Suprapubic skin (tissue), 4 donors: ENCODE measurements around the gene SGCE. TPM values are rescaled to one million over a fixed set of nuclear protein-coding genes. Genes with fewer than 3 reads are reported as not detected.

Source experiments
- DNase-seq, 2 donors: peaks; one replicate each; pipeline ENCODE4 v3.0.0-alpha.2; 2019; ENCODE audit warnings: low spot score in 2 of 2
- H3K27ac ChIP-seq: fragments of 200-600 bp; sonication (generic); one replicate; pipeline ENCODE4 v1.5.1; 2019
- H3K27me3 ChIP-seq: fragments of 200-600 bp; sonication (generic); one replicate; pipeline ENCODE4 v1.5.1; 2019
- H3K36me3 ChIP-seq: fragments of 200-600 bp; sonication (generic); one replicate; pipeline ENCODE4 v1.5.1; 2019
- H3K4me1 ChIP-seq: fragments of 200-600 bp; sonication (generic); one replicate; pipeline ENCODE4 v1.5.1; 2019
- H3K4me3 ChIP-seq: fragments of 200-600 bp; sonication (generic); one replicate; pipeline ENCODE4 v1.5.1; 2019; ENCODE audit warnings: mild to moderate bottlenecking
- H3K9me3 ChIP-seq: fragments of 200-600 bp; sonication (generic); one replicate; pipeline ENCODE4 v1.5.1; 2019
- CTCF ChIP-seq, 2 donors: fragments of 200-600 bp in 1 of 2; fragments of 450-650 bp in 1 of 2; sonication (generic) in 1 of 2; IDR thresholded peaks; one replicate each; pipeline ENCODE4 v1.5.1; 2016 to 2019; ENCODE audit warnings: antibody characterized with exemption in 2 of 2, mild to moderate bottlenecking in 1 of 2, moderate library complexity in 1 of 2
- EP300 ChIP-seq: sonication (generic); formaldehyde crosslinking; IDR thresholded peaks from one replicate; pipeline ENCODE4 v1.6.1; 2017; ENCODE audit warnings: antibody characterized with exemption
- POLR2A ChIP-seq, 2 donors: fragments of 450-650 bp; IDR thresholded peaks; one replicate each; pipeline ENCODE4 v1.6.1; 2017; ENCODE audit warnings: antibody characterized with exemption in 2 of 2, mild to moderate bottlenecking in 2 of 2, moderate library complexity in 2 of 2
- POLR2AphosphoS5 ChIP-seq, 3 donors: sonication (generic); formaldehyde crosslinking; IDR thresholded peaks; one replicate each; pipeline ENCODE4 v1.6.1; 2017; ENCODE audit warnings: antibody characterized with exemption in 3 of 3
- WGBS: methylation state at CpG from one replicate; pipeline ENCODE4 v1.1.5; 2018; 5-methylcytosine and 5-hydroxymethylcytosine counted together
- total RNA-seq, 4 donors: library from RNA; depleted of rRNA; stranded (reverse); fragments of >200 nt; gene quantifications; one replicate each; pipeline ENCODE4 v1.1.0, GENCODE V29; 2016

Gene SGCE
- total RNA-seq, 4 donors from 2014 or later: 6.3 to 20.0 (median 13.2) TPM

GRCh38 chr7:94665426-94665825 lies 9.5 kb upstream of the SGCE start:
- no peak for DNase-seq
- Histone ChIP-seq H3K27ac (no peak overlapping the region), H3K9me3 (no peaks in the 10 kb centered on the region), H3K27me3 (no peaks in the 10 kb centered on the region), H3K36me3 (no peaks in the 10 kb centered on the region), H3K4me1 (no peaks in the 10 kb centered on the region), H3K4me3 (no peak overlapping the region)
- TF ChIP-seq CTCF (IDR thresholded peaks at IDR 0.05) (no peak), POLR2A (IDR thresholded peaks at IDR 0.05) (no peak), EP300 (no peak), POLR2AphosphoS5 (IDR thresholded peaks at IDR 0.05) (no peak)
- 97% methylated on average over 18 of the region's 18 CpGs for WGBS

- no peak overlapping the region for H3K4me3 ChIP-seq
- TF ChIP-seq POLR2AphosphoS5 (IDR thresholded peaks at IDR 0.05) (no peak), POLR2A (IDR thresholded peaks at IDR 0.05) (no peak), EP300 (no peak), CTCF (IDR thresholded peaks at IDR 0.05) (no peak)
- no peak for DNase-seq
- no peaks in the 10 kb centered on the region for H3K36me3 ChIP-seq
- H3K9me3 ChIP-seq: no peaks in the 10 kb centered on the region
- no peaks in the 10 kb centered on the region for H3K4me1 ChIP-seq
- WGBS: 100% methylated on average over 6 of the region's 23 CpGs
- H3K27ac ChIP-seq: no peak overlapping the region
- H3K27me3 ChIP-seq: no peaks in the 10 kb centered on the region
Measured at GRCh38 chr7:94664023-94664422, 8.1 kb upstream of the SGCE start.

GRCh38 chr7:94662548-94662947 lies 6.6 kb upstream of the SGCE start:
- 59% methylated on average over 1 of the region's 1 CpG for WGBS
- H3K4me1 ChIP-seq: peaks cover 1% of the 10 kb centered on the region

DNA sequence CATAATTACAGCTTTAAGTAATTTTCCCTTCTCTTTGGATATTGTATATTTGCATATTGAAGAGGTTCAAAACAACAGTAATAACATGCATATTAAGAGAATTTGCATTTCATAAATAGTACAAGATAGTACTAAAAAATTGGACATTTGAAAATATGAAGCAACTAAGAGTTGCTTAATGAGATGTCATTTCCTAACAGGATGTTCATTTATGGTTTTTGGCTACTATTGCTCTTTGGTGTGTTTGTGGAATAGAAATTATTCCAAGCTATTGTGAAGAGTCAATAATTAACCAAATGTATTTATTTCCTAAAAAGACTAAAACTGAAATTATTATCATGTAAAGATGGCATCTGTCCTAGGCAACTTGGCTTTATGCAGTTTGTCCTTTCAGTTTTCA lies 4.1 kb upstream of the SGCE start:
- DNase-seq: no peak
- no peaks in the 10 kb centered on the region for H3K36me3 ChIP-seq
- no peak for TF ChIP-seq EP300
- TF ChIP-seq POLR2AphosphoS5 (IDR thresholded peaks at IDR 0.05): no peak
- TF ChIP-seq POLR2A (IDR thresholded peaks at IDR 0.05): no peak
- TF ChIP-seq CTCF (IDR thresholded peaks at IDR 0.05): no peak
- no peaks in the 10 kb centered on the region for H3K9me3 ChIP-seq
- peaks cover 27% of the 10 kb centered on the region for H3K4me1 ChIP-seq
- H3K27me3 ChIP-seq: peaks cover 15% of the 10 kb centered on the region
- no peak overlapping the region for H3K4me3 ChIP-seq
- H3K27ac ChIP-seq: no peak overlapping the region

More at GRCh38 chr7:94662548-94662947, 6.6 kb upstream of the SGCE start:
- Histone ChIP-seq H3K27me3 (no peaks in the 10 kb centered on the region), H3K4me3 (no peak overlapping the region), H3K27ac (no peak overlapping the region), H3K36me3 (no peaks in the 10 kb centered on the region), H3K9me3 (no peaks in the 10 kb centered on the region)
- DNase-seq: no peak
- no peak for TF ChIP-seq POLR2A (IDR thresholded peaks at IDR 0.05)
- no peak for TF ChIP-seq EP300
- TF ChIP-seq CTCF (IDR thresholded peaks at IDR 0.05): no peak
- TF ChIP-seq POLR2AphosphoS5 (IDR thresholded peaks at IDR 0.05): no peak

DNA sequence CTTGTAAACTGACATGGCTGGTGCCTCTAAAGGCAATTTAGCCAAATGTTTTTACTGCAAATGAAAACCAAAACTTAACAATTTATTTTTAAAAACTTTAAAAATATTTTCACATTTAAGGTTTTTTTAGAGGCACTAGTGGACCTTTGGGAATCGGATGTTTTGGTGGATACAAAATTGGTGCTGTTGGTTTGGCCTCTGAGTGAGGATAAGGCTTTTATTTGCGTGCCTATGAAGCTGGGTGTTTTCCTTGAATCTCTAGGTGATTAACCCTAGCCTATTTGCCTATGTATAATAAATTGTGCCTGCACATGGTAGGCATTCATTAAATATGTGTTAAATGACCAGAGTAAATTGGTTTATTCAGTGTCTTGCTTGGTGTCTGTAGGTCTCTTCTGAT lies 2.9 kb upstream of the SGCE start:
- Histone ChIP-seq H3K27ac (no peak overlapping the region), H3K4me3 (no peak overlapping the region)

More for the DNA sequence above, 2.9 kb upstream of the SGCE start:
- no peaks in the 10 kb centered on the region for H3K36me3 ChIP-seq
- peaks cover 27% of the 10 kb centered on the region for H3K27me3 ChIP-seq
- no peaks in the 10 kb centered on the region for H3K9me3 ChIP-seq
- WGBS: 62% methylated on average over 2 of the region's 2 CpGs
- no peak for TF ChIP-seq POLR2A (IDR thresholded peaks at IDR 0.05)
- TF ChIP-seq EP300: no peak
- no peak for TF ChIP-seq CTCF (IDR thresholded peaks at IDR 0.05)
- no peak for TF ChIP-seq POLR2AphosphoS5 (IDR thresholded peaks at IDR 0.05)
- no peak for DNase-seq
- peaks cover 30% of the 10 kb centered on the region for H3K4me1 ChIP-seq
